NCI-H510A treated with DMSO at 0.1 percent for 48 hours (cell line): Measurements from ENCODE around the gene ZIC2.
"Not testable (repeated sequence)": the region's sequence is repeated elsewhere in the genome, so short reads cannot be mapped to it uniquely, and the experiment has no call there.

Experiments used
- DNase-seq: peaks from one replicate; lab custom pipeline; 2025; lab: John Stamatoyannopoulos, UW

ZIC2 gene

GRCh38 chr13:100019780-100020356, 38.3 kb downstream of the ZIC2 start:
- DNase-seq: no peak

GRCh38 chr13:100022798-100023197, 41.2 kb downstream of the ZIC2 start:
- DNase-seq: no peak

- DNase-seq: no peak
Observed at GRCh38 chr13:100024023-100024422, 42.4 kb downstream of the ZIC2 start.

- DNase-seq: no peak
Observed at GRCh38 chr13:100029933-100030332, 48.3 kb downstream of the ZIC2 start.

GRCh38 chr13:100032642-100033041, 51.1 kb downstream of the ZIC2 start:
- not testable (repeated sequence) for DNase-seq

- no peak for DNase-seq
Observed at GRCh38 chr13:100035936-100036335, 54.4 kb downstream of the ZIC2 start.
